ENCODE data around the gene GPR151.

Gene GPR151

DNA sequence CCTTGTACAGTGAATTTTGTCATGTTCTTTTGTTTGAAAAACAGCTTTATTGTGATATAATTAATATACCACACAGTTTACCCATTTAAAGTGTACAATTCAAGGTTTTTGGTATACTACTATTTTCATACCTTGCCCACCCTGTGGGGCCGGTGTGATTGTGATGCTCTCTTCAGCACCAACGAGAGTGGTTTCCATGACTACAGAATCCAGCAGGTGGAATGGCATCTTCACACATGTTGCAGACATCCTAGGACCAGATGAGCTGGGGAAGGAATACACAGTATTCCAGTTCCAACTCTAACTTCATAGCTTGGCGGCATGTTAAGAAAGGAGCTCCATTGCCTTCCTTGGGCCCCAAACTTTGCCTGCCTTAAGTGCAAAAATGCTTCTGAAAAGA, 7.7 kb upstream of the GPR151 start:
- H3K4me3 ChIP-seq (ENCODE audit: low read length), result no peak overlapping the region
- no peak for DNase-seq (ENCODE audit: low read depth, low spot score)

DNA sequence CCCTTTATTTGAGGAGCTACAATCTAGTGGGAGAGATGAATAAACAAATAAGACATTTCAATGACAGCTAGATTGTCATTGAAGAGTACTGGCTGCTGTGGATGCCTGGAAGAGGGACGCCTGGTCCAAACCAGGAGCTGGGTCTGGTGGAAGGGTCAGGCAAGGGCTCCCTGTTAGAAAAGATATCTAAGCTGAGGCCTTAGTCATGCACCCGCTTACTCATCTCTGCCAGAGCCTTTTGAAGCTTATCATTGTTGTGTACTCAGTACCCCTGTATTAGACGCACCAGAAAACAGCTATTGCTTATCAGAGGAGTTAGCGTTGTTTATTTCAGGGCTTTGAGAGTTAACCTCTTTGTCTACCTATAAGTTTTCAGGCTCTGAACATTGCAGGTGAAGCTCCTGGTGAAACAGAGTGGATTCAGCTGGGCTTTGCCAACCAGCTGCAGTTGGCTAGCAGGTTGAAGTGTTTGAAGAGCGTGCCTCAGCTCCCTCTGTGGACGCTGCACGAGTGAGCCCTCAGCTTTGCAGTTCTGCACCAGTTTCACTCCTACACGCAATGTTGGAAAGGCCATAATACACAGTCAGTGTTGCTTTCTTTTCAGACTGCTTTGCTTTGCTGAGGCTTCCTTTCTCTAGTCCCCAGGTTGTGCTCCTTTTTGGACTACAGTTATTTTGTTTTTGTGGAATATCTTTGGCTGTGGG, 5.6 kb upstream of the GPR151 start:
- no peak overlapping the region for H3K4me3 ChIP-seq (ENCODE audit: low read length)
- DNase-seq (ENCODE audit: low read depth, low spot score), result no peak

DNA sequence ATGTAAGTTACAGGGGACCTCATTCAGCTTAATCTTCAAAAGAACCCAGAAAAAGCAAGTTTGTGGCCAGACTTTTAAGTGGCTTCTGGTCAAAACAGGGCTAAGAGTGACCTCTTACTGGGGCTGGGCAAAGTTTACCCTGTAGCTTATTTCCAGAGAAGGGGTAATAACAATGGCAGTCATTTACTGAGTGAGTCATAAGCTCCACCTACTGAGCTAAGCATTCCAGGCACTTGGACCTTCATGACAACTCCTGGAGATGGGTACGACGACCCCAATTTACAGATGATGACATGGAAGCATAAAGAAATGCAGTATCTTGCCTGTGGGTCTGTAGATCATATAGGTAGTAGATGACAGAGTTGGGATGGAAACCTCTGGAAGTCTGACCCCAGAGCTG, 4.7 kb upstream of the GPR151 start:
- no peak for DNase-seq (ENCODE audit: low read depth, low spot score)
- no peak overlapping the region for H3K4me3 ChIP-seq (ENCODE audit: low read length)

DNA sequence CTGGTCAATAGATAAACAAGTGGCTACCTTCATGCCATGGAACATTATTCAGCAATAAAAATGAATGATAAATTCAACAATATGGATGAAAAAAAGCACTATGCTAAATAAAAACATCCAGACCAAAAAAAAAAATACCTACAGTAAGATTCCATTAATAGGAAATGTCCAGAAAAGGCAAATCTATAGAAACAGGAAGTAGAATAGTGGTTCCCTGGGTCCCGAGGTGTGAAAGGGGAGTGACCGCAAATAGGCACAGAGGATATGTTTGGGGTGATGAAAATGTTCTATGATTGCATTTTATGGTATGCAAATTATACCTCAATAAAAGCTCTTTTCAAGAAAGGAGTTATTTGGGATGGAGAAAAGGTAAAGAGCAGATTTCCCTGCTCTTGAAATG, 3.6 kb upstream of the GPR151 start:
- DNase-seq (ENCODE audit: low read depth, low spot score), result no peak
- no peak overlapping the region for H3K4me3 ChIP-seq (ENCODE audit: low read length)

DNA sequence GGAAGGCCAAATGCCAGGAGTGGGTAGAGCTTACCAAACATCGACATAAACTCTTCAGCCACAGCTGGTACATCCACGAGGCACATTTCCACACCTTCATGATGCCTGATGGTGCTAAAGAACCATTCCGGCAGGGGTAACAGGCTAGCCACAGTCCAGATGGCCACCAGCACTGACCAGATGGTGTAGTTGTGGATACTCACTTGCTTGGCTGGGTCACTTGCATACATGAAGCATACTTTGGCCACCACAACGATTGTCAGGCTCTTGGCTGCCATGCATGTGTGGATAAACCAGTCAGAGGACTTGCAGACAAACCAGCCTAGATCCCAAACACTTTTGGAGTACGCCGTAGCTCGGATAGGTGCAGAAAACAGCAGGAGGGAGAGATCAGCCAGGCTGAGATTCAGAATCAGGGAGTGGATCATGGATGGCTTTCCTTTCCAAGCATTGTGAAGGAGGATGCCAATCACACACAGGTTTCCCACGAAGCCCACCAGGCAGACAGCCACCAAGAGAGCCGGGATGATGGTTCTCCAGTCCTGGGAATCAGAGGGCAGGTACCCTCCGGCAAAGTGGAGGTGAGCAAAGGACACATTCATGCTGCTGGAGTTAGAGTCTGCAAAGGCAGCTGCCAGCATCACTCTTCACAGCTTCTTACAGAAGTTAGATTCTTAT, 378 bp downstream of the GPR151 start:
- no peak overlapping the region for H3K4me3 ChIP-seq (ENCODE audit: low read length)
- no peak for DNase-seq (ENCODE audit: low read depth, low spot score)

DNA sequence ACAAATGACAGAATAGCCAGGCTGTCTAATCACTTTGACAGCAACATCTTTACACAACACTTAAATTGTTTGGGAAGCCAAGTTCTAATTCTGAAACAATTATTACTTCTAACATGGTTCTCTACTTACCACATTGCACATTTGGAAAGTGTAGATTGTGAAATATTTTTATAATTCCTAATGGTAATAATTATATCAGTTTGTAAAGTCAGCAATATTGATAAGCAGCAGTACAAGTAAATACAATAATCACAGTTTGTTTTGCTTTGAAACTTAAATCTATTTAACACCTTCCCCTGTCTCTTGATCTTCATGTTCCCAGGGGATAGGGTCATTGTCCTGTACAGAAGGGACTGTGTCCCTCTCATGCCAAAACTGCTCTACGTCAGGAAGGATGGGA, 1.4 kb downstream of the GPR151 start:
- H3K4me3 ChIP-seq (ENCODE audit: low read length), result no peak overlapping the region
- no peak for DNase-seq (ENCODE audit: low read depth, low spot score)

DNA sequence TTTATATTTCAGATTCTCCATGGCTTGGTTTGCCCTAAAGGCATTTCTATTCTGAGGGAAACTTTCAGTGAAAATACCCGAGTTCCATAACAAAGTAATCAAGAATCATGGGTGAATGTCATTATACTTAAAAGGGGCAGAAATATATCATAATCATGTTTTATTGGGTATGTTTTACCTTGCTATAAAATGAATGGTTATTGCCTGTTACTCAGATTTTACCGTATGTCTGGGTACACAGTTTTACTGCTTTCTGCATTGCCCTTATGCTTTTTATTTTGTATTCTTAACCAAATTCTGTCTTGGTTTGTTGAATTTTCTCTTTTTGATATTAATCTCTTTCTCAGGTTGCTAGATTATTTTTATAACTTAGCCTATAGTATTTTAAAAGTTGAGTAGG, 2.5 kb downstream of the GPR151 start:
- no peak overlapping the region for H3K4me3 ChIP-seq (ENCODE audit: low read length)
- no peak for DNase-seq (ENCODE audit: low read depth, low spot score)

DNA sequence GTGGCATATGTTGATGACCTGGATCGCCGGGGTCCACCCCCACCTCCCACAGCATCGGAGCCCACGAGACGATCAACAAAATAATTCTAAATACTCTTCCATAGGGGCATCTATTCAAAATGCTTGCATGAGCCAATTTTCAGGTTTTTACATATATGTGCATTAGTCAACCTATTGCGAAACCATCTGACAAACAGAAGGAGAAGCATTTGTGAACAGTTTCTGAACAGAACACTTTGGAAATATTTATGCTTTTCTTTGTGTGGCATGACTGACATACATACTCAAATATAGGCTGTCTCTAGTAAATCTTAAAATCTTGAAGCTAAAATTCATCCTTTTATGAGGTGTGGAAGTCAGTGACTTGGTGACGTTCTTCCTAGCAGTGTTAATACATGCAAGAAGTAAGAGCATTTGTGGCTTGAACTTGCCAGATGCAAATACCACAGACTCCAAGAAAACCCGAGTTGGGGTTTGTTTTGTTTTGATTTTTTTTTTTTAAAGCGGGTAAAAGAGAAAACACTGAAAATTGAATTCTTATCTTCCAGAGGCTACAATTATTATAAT, 5.3 kb downstream of the GPR151 start:
- DNase-seq (ENCODE audit: low read depth, low spot score), result no peak
- no peak overlapping the region for H3K4me3 ChIP-seq (ENCODE audit: low read length)

DNA sequence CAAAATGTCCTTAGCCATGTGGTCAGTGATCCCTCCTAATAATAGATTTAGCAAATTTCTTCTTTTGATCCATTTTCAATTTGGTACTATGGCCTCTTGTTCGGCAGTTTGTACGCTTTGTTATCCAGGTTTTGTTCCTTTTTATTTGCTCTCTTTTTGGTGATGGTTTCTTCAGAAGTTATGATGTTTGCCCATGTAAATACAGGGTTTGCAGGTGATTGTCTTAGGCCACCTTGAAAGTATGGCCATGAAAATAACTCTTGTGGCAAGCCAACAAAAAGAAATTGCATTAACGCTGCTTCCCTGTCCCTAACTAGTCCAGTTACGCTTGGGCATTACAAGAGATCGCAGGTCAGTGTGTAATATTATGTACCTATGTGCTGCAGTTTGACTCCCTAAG, 8.6 kb downstream of the GPR151 start:
- H3K4me3 ChIP-seq (ENCODE audit: low read length), result no peak overlapping the region
- DNase-seq (ENCODE audit: low read depth, low spot score), result no peak

DNA sequence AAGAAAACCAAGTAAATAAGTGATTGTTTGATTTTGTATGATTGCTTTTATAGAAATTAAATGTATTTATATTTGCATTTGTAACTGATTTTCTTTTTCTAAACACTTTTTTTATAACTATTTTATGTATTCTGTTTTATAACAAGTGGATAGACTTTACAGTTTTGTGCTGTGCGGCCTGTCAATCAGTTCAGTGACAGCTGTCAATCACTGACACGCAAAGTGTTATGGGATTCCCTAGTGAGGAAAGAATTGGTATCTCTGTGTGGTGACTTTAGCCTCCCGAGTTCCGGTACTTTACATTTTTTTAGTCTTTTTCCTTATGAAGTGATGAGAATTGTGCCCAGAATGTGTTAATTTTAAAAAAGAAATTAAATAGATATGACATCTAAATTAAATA, 16.3 kb downstream of the GPR151 start:
- no peak for DNase-seq (ENCODE audit: low read depth, low spot score)
- no peak overlapping the region for H3K4me3 ChIP-seq (ENCODE audit: low read length)

DNA sequence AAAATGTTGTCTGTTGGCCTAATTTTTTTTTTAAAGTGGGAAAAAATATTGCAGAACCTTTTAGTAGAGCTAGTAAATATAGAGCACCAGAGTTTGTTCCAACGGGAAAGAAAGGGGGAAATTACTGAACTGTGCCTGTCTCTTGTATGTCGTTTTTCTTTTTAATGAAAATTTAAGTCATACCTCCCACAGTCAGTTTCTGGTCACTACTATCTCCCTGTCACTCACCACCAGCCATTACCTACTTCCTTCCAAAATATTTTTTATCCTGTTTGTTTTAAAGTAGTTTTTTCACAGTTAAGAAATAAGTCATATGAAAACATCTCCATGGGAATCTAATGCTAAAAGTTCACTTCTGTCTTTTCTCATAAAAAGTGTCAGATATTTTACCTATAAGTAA, 21.3 kb downstream of the GPR151 start:
- no peak overlapping the region for H3K4me3 ChIP-seq (ENCODE audit: low read length)
- no peak for DNase-seq (ENCODE audit: low read depth, low spot score)

DNA sequence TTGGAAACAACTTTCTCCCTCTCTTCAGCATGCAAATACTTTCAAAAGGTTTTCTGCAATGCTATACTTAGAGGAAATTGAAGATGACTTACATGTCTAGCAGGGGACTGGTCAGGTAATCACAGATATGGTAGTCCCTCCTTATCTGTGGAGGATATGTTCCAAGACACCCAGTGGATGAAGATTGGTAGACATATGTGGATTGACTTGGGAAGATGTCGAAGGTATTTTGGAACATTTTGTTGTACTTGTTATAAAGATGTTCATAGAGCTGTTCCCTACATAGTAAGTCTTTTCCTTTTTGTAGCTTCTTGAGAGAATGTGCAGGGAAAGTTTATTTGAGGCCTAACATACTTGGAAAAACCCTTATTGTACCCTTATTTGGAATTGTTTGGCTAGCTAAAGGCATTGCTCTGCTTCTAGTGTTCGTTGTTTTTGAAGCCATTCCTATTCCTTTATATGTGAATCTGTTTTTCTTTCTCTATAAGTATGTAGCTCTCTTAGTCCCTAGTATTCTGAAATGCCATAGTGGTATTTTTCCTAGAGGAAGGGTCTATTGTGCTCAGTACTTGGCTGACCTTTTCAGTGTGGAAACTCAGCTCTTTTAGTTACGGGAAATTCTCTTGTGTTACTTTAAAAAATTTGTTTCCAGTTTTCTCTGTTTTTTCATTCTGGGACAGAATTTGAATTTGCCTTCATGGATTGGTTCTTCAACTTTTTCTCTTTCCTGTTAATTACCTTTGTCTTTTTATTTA, 25.7 kb downstream of the GPR151 start:
- H3K4me3 ChIP-seq (ENCODE audit: low read length), result no peak overlapping the region
- DNase-seq (ENCODE audit: low read depth, low spot score), result no peak

DNA sequence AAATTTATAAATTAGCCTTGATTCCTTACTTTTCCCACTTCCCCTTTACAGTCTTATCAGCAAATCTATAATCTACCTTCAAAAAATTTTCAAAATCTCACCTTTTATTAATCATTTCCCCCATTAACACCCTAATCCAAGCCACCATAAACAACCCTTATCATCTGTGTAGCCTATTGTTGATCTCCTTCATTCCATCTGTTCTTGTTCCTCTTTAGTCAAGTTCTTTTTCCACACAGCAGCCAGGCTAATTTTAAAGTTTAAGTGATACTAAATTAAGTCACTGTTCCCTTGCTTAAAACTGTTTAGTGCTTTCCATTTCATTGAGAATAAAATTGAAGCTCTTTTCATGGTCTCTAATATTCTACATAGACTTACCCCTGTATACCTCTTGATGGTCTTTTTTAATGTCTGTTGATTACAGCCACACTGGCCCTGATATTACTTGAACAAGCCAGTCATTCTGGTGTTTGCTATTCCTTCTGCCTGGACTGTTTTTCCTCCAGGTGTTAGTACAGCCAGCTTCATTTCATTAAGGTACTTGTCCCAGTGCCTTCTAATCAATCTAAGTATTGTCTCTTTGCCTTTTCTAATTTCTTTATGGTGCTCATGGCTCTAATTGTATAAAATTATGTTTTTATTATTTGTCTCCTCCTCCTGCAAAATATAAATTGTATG, 31.1 kb downstream of the GPR151 start:
- no peak for DNase-seq (ENCODE audit: low read depth, low spot score)
- H3K4me3 ChIP-seq (ENCODE audit: low read length), result no peak overlapping the region

DNA sequence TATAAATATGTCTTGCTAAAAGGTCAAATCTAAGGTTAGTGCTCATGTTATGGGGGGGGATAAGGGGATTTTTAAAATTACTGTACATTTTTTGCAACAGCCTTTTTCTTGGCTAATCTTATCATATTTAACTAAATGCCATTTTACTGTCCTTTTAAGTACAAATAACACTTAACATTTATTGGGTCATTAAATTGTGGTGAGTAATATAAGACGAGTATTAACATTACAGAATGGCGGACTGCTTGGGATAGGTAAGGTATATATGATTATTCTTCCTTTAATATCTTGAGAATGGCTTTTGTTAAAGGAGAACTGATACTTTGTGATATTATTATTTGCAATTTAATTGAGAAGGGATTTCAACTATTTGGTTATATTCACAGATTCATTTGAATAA, 33.2 kb downstream of the GPR151 start:
- no peak for DNase-seq (ENCODE audit: low read depth, low spot score)
- H3K4me3 ChIP-seq (ENCODE audit: low read length), result no peak overlapping the region

DNA sequence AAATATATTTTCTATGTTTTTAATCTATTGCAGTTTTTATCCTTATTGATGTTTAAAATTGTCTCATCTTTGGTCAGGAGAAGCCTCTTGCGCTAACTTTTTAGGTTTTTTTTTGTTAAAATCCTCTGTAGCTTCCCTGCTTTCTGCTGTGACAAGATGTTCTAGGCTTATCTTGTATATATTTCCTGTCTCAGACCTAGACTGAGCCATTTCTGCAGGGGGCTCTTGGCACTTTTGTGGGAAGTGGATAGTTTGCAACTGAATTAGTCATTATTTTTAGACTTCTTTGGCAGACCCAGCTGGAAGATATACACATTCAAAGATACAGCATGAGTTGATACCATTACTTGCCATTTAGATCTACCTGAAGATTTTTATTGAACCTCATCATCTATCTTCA, 40.1 kb downstream of the GPR151 start:
- H3K4me3 ChIP-seq (ENCODE audit: low read length), result no peak overlapping the region
- DNase-seq (ENCODE audit: low read depth, low spot score), result no peak

DNA sequence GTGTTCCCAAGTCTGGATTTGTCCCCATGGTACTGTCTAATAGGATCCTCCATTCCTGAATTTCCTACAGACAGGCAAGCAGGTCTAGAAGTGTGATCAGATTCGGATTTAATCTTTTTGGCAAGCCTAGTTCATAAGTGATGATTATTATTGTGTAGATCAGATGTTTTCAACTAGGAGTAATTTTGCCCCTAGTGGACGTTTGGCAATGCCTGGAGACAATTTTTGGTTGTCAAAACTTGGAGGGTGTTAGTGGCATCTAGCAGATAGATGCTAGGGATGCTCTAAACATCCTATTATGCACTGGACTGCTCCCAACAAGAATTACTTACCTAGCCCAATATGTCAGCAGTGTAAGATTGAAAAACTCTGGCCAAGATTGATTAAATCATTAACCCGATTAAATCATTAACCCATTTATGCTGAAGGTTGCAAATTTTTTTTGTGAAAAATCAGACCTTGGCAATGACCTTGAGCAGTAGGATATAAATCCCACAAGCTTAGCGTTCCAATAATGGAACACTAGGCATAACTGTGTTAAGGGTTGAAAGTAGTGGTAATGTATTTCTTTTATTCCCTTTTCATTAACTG, 40.7 kb downstream of the GPR151 start:
- DNase-seq (ENCODE audit: low read depth, low spot score), result peak; percentile 6
- no peak overlapping the region for H3K4me3 ChIP-seq (ENCODE audit: low read length)

DNA sequence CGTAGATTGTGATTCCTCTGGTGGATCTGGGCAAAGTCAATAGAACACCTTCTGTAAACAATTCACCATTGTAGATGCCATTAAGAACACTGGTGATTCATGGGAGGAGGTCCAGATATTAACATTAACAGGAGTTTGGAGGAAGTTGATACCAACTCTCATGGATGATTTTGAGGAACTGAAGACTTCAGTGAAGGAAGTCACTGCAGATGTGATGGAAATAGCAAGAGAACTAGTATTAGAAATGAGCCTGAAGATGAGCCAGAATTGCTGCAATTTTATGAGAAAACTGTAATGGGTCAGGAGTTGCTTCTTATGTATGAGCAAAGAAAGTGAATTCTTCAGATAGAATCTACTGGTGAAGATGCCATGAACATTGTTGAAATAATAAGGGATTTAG, 41.9 kb downstream of the GPR151 start:
- H3K4me3 ChIP-seq (ENCODE audit: low read length), result no peak overlapping the region
- DNase-seq (ENCODE audit: low read depth, low spot score), result no peak

DNA sequence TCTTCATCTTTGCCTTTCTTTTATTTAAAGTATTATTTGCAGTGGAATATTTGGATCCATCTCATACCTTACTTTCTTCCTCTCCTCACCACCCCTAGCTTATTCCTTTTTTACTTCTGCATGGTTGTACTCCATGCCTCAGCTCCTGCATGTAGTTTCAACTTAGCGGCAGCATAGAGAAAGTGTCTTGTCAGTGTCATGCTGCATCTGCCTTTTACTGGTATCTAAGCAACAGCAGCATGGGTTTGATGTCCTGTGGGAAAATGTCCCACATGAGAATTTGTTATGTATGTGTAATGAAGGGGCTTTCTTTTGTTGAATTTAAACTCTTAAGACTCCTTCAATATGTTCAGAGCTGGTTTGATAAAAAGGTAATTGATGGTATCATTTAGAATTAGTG, 48.2 kb downstream of the GPR151 start:
- no peak for DNase-seq (ENCODE audit: low read depth, low spot score)
- H3K4me3 ChIP-seq (ENCODE audit: low read length), result no peak overlapping the region

Data from Jurkat, Clone E6-1 (cell line).